Gastrocnemius medialis (tissue), 4 donors: Measurements from ENCODE around the gene FBRSL1.

ENCODE experiments used
- CTCF ChIP-seq, 5 experiments: fragments of 450-650 bp in 3 of 5; fragments of 200-600 bp in 2 of 5; sonication (generic) in 2 of 5; IDR thresholded peaks in 4 of 5; conservative IDR thresholded peaks in 1 of 5; 1 replicate in 4 of 5; 2 replicates in 1 of 5; pipeline ENCODE4 v1.5.1; 2016 to 2019; ENCODE audit warnings: antibody characterized with exemption in 5 of 5, mild to moderate bottlenecking in 3 of 5, moderate library complexity in 3 of 5
- POLR2A ChIP-seq, 2 donors: fragments of 450-650 bp; IDR thresholded peaks; one replicate each; pipeline ENCODE4 v1.6.1; 2017; ENCODE audit warnings: antibody characterized with exemption in 2 of 2, mild to moderate bottlenecking in 2 of 2, moderate library complexity in 2 of 2

GRCh38 chr12:132456944-132457495 is 32.9 kb upstream of the FBRSL1 start:
- no peak for TF ChIP-seq CTCF (IDR thresholded peaks at IDR 0.05 in 4 of 5, conservative IDR thresholded peaks at IDR 0.05 in 1 of 5)
- no peak for TF ChIP-seq POLR2A (IDR thresholded peaks at IDR 0.05)
